Astrocyte (in vitro differentiated cells and primary cell): ENCODE data around the gene MLLT1.

Source experiments
- EZH2 ChIP-seq: IDR thresholded peaks from 2 replicates; pipeline ENCODE4 v1.6.1; 2012; ENCODE audit warnings: mild to moderate bottlenecking, low read length, inconsistent platforms; ENCODE audit not compliant: insufficient read depth
- TF ChIP-seq, protein P1 (sequence below): IDR thresholded peaks from 2 replicates; pipeline ENCODE4 v1.5.1; 2011; ENCODE audit warnings: low read depth, mild to moderate bottlenecking, inconsistent platforms, low read length, moderate library complexity; ENCODE audit not compliant: insufficient read depth

GRCh38 chr19:6273701-6274601, 5.8 kb downstream of the MLLT1 start:
- TF ChIP-seq, protein P1, sequence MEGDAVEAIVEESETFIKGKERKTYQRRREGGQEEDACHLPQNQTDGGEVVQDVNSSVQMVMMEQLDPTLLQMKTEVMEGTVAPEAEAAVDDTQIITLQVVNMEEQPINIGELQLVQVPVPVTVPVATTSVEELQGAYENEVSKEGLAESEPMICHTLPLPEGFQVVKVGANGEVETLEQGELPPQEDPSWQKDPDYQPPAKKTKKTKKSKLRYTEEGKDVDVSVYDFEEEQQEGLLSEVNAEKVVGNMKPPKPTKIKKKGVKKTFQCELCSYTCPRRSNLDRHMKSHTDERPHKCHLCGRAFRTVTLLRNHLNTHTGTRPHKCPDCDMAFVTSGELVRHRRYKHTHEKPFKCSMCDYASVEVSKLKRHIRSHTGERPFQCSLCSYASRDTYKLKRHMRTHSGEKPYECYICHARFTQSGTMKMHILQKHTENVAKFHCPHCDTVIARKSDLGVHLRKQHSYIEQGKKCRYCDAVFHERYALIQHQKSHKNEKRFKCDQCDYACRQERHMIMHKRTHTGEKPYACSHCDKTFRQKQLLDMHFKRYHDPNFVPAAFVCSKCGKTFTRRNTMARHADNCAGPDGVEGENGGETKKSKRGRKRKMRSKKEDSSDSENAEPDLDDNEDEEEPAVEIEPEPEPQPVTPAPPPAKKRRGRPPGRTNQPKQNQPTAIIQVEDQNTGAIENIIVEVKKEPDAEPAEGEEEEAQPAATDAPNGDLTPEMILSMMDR = no peak
- no peak for TF ChIP-seq EZH2
